Muscle of leg (tissue), 11 donors: Measurements from ENCODE around the gene SPATA13. TPM values are rescaled to one million over a fixed set of nuclear protein-coding genes. Genes with fewer than 3 reads are reported as not detected.

Experiments
- DNase-seq: peaks from one replicate; pipeline ENCODE4 v3.0.0; 2013
- H3K27ac ChIP-seq: one replicate; pipeline ENCODE4 v1.5.1; 2013; ENCODE audit warnings: mild to moderate bottlenecking, low read length, control low read depth
- H3K27me3 ChIP-seq: one replicate; pipeline ENCODE4 v1.6.1; 2013; ENCODE audit warnings: low read length; ENCODE audit not compliant: control insufficient read depth, insufficient read depth
- H3K36me3 ChIP-seq: one replicate; pipeline ENCODE4 v1.6.1; 2013; ENCODE audit warnings: low read length; ENCODE audit not compliant: control insufficient read depth, insufficient read depth
- H3K4me1 ChIP-seq: one replicate; pipeline ENCODE4 v1.6.1; 2013; ENCODE audit warnings: low read length; ENCODE audit not compliant: control insufficient read depth, insufficient read depth
- H3K4me3 ChIP-seq: one replicate; pipeline ENCODE4 v1.5.1; 2013; ENCODE audit warnings: low read length, control low read depth
- H3K9me3 ChIP-seq: replicated peaks from 2 replicates; pipeline ENCODE4 v1.6.1; 2013; ENCODE audit warnings: low read depth, low read length; ENCODE audit not compliant: control insufficient read depth
- WGBS: methylation state at CpG from one replicate; pipeline ENCODE4 v1.1.5; 2013; ENCODE audit warnings: missing lambda C conversion rate; ENCODE audit not compliant: insufficient coverage; 5-methylcytosine and 5-hydroxymethylcytosine counted together
- polyA plus RNA-seq, 8 donors: library from polyadenylated mRNA; unstranded; fragments of 120-200 nt; gene quantifications; one replicate each; pipeline versions ENCODE4 v1.2.1 to v1.2.3, GENCODE V29; 2013; ENCODE audit warnings: inconsistent platforms in 1 of 8, low replicate concordance in 1 of 8; ENCODE audit not compliant: insufficient read length in 8 of 8, insufficient read depth in 1 of 8
- total RNA-seq: library from RNA; stranded (reverse); fragments of 120-200 nt; gene quantifications from one replicate; pipeline ENCODE4 v1.2.4, GENCODE V29; 2013

SPATA13 gene
- total and polyA plus RNA-seq, 9 donors: 2.7 to 4.5 (median 3.3) TPM

DNA sequence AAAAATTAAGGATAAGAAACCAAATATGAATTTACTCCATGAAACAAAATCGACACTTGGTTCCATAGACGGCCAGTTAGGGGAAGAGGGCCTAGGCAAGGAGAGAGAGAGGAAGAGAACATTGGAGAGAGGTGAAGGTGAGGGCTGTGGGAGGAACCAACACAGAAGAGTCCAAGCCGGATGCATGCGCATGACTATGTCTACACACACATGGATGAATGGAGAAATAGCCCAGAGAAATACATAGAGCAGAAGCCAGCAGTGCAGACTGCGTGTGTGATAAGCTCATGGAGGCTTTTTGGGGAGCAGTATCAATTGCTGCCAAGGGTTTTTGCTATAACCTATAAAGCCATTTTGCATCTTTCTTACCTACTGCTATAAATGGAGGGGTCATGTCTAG is 81.6 kb downstream of the SPATA13 start:
- Histone ChIP-seq H3K36me3 (no peaks in the 10 kb centered on the region), H3K9me3 (no peaks in the 10 kb centered on the region), H3K27me3 (no peaks in the 10 kb centered on the region), H3K4me1 (no peaks in the 10 kb centered on the region), H3K4me3 (no peak overlapping the region), H3K27ac (no peak overlapping the region)
- WGBS: no CpG with 5 or more reads among the region's 5 CpGs
- no peak for DNase-seq

DNA sequence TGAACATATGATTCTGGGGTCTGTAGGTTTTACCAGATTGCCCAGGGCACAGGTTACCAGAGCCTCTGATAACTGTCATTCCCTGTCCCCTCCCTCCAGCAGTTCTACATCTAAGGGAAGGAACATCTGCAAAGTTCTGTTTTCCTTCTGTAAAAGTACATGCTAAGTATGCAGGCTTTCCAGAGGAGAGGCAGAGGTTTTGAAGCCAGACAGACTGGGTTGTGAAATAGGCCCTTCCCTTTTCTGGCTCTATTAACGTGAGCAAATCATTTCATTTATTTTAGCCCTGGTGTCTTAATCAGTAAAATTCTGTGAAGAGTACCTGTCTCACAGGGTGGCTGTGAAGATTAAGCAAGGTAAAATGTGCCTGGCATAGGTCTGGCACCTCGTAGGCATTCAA is 82.8 kb downstream of the SPATA13 start:
- Histone ChIP-seq H3K27me3 (no peaks in the 10 kb centered on the region), H3K9me3 (no peaks in the 10 kb centered on the region), H3K27ac (no peak overlapping the region), H3K4me1 (no peaks in the 10 kb centered on the region), H3K4me3 (no peak overlapping the region), H3K36me3 (no peaks in the 10 kb centered on the region)
- 80% methylated on average over 1 of the region's 2 CpGs for WGBS
- no peak for DNase-seq

DNA sequence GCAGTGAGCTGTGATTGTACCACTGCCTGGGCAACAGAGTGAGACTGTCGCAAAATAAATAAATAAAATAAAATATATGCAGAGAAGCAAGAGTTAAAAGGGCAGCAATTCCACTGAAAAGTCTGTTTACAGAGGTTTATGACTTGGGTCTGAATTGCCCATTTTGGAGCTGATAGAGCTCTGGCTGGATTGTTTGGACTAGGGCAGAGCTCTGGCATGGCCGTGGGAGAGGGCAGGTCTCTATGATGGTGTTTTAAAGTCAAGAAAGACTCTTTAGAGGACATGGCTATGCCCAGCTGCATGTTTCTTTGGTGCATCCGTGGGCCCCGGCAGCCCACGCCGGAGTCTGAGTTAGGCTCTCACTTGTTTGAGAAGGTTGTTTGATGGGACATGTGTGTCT is 84.3 kb downstream of the SPATA13 start:
- no peaks in the 10 kb centered on the region for H3K9me3 ChIP-seq
- H3K4me3 ChIP-seq: no peak overlapping the region
- WGBS: 29% methylated on average over 1 of the region's 6 CpGs
- no peak for DNase-seq
- no peak overlapping the region for H3K27ac ChIP-seq
- no peaks in the 10 kb centered on the region for H3K36me3 ChIP-seq
- no peaks in the 10 kb centered on the region for H3K27me3 ChIP-seq
- H3K4me1 ChIP-seq: no peaks in the 10 kb centered on the region

DNA sequence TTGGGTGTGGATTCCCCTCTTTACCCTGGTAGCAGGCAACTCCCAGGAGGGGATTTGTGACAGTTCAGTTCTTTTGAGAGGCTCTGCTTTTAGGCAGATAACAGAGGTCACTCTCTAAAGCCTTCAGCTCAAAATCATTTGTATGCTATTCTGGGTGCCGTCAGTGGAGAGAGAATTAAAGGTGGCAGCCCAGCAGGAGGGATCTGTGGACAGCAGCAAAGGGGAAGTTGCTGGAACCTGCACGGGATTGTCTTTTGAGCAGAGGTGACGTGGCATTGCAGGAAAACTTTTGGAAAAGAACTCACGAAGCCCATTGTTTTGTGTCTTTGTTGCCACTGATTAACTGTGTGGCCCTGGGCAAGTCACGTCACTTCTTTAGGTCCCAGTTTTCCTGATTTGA is 86.5 kb downstream of the SPATA13 start:
- 76% methylated on average over 4 of the region's 5 CpGs for WGBS
- no peak for DNase-seq
- H3K27me3 ChIP-seq: no peaks in the 10 kb centered on the region

DNA sequence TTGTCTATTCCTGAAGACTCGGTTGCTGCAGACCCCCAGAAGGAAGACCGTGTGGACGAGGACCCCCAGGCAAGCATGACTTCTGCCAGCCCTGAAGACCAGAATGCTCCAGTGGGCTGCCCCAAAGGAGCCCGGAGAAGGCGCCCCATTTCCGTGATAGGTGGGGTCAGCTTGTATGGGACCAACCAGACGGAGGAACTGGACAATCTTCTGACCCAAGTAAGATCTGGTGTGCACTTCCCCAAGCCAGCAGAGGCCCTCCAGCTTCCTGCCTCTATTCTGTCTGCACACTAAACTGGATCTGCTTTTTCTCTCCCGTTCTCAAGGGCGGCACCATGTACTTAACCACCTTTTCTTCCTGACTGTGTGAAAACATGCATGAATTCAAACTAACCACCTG is 89.1 kb downstream of the SPATA13 start:
- 91% methylated on average over 9 of the region's 9 CpGs for WGBS
- H3K27me3 ChIP-seq: no peaks in the 10 kb centered on the region
- H3K4me1 ChIP-seq: no peaks in the 10 kb centered on the region
- no peaks in the 10 kb centered on the region for H3K36me3 ChIP-seq
- DNase-seq: no peak
- H3K9me3 ChIP-seq: no peaks in the 10 kb centered on the region
- no peak overlapping the region for H3K27ac ChIP-seq
- H3K4me3 ChIP-seq: no peak overlapping the region

More for the DNA sequence above, 86.5 kb downstream of the SPATA13 start:
- Histone ChIP-seq H3K4me3 (no peak overlapping the region), H3K27ac (no peak overlapping the region), H3K36me3 (no peaks in the 10 kb centered on the region), H3K9me3 (no peaks in the 10 kb centered on the region), H3K4me1 (no peaks in the 10 kb centered on the region)

DNA sequence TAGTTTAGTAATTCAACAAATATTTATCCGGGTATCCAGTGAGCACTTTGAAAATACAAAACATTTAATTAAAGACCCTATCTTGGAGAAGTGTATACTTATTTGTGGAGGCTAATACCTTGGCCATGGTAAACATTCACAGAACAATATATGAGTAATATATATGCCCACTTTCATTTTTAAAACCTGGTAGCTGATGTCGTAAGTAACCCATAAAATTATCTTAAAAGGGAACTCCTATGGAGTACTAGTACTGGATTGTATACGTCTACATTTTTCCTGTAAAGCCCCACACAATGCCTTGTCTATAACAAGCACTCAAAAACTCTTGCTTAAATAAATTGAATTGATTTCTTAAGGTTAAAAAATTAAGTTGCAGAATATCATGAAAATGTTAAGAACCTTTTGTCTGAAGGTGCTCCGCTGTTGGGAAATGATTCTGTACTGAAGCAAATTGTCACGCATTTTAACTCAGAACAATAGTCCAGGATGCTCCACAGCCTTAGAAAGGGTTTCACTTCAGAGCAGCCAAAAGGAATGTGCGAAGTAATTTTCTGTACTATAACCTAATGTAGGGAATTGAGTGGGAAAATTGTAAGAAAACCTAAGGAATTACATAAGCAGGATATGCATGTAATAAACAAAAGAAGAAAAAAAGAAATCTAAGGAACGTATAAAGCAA is 90.0 kb downstream of the SPATA13 start:
- no peaks in the 10 kb centered on the region for H3K27me3 ChIP-seq
- no peaks in the 10 kb centered on the region for H3K4me1 ChIP-seq
- H3K27ac ChIP-seq: no peak overlapping the region
- WGBS: 0% methylated on average over 1 of the region's 7 CpGs
- H3K4me3 ChIP-seq: no peak overlapping the region
- no peak for DNase-seq
- H3K36me3 ChIP-seq: no peaks in the 10 kb centered on the region
- H3K9me3 ChIP-seq: no peaks in the 10 kb centered on the region

DNA sequence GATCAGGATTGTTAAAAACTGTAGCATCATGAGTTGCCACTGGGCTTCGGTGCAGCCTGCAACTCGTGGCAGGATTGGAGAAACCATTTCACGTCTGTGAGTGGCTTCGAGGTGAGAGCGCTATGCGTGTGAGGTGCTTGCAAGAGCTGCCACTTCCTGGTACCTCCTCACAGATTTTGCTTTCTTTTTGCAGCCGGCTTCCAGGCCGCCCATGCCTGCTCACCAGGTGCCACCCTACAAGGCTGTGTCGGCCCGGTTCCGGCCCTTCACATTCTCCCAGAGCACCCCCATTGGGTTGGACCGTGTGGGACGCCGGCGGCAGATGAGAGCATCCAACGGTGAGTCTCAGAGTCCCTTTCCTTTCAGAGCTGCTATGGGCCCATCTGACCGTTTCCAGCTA is 91.0 kb downstream of the SPATA13 start:
- no peak for DNase-seq
- 86% methylated on average over 17 of the region's 17 CpGs for WGBS
- Histone ChIP-seq H3K4me3 (no peak overlapping the region), H3K27ac (no peak overlapping the region), H3K4me1 (no peaks in the 10 kb centered on the region), H3K27me3 (no peaks in the 10 kb centered on the region), H3K9me3 (no peaks in the 10 kb centered on the region), H3K36me3 (no peaks in the 10 kb centered on the region)

DNA sequence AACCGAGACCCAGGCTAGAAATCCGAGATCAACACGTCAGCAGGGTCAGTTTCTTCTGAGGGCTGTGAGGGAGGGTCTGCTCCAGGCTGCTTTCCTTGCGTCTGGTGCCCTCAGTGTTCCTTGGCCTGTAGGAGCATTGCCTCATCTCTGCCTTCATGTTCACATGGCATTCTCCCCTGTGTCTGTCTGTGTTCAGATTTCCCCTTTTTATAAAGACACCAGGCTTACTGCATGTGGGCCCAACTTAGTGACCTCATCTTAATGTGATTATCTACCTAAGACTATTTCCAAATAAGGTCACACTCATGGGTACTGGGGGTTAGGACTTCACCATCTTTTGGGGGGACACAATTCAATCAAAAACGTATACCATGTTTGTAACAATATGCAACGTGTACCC is 91.6 kb downstream of the SPATA13 start:
- no peak for DNase-seq
- no peak overlapping the region for H3K27ac ChIP-seq
- H3K9me3 ChIP-seq: no peaks in the 10 kb centered on the region
- no peak overlapping the region for H3K4me3 ChIP-seq
- H3K4me1 ChIP-seq: no peaks in the 10 kb centered on the region
- no peaks in the 10 kb centered on the region for H3K27me3 ChIP-seq
- WGBS: 69% methylated on average over 4 of the region's 6 CpGs
- no peaks in the 10 kb centered on the region for H3K36me3 ChIP-seq

DNA sequence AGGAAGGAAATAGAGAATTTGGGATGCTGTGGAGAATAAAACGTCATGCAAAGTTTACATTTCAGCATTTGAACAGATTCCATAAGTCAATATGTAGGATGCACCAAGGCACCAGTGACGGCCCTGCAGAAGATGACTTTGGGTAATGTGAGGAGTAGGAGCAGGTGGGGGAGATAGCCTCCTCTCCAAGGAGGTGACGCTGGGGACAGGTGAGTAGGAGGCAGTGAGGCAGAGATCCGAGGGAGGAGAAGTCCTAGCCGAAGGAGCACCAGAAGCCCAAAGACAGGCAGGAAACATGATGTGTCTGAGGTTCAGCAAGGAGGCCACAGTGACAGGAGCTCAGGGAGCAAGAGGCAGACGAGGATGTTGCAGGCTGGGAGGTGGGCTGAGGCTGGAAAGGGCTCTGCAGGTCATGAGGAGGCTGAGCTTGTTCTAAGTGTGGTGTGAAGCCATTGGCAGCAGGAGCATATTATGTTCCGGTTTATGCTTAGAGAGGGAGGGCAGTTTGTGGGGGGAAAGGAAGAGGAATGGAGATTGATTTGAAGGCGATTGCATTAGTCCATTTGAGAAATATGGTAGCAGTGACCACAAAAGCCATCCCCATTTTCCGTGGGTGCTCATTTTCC is 93.1 kb downstream of the SPATA13 start:
- H3K36me3 ChIP-seq: no peaks in the 10 kb centered on the region
- no peak overlapping the region for H3K27ac ChIP-seq
- no peaks in the 10 kb centered on the region for H3K27me3 ChIP-seq
- no peak for DNase-seq
- no peaks in the 10 kb centered on the region for H3K9me3 ChIP-seq
- H3K4me1 ChIP-seq: no peaks in the 10 kb centered on the region
- WGBS: 80% methylated on average over 7 of the region's 9 CpGs
- no peak overlapping the region for H3K4me3 ChIP-seq

DNA sequence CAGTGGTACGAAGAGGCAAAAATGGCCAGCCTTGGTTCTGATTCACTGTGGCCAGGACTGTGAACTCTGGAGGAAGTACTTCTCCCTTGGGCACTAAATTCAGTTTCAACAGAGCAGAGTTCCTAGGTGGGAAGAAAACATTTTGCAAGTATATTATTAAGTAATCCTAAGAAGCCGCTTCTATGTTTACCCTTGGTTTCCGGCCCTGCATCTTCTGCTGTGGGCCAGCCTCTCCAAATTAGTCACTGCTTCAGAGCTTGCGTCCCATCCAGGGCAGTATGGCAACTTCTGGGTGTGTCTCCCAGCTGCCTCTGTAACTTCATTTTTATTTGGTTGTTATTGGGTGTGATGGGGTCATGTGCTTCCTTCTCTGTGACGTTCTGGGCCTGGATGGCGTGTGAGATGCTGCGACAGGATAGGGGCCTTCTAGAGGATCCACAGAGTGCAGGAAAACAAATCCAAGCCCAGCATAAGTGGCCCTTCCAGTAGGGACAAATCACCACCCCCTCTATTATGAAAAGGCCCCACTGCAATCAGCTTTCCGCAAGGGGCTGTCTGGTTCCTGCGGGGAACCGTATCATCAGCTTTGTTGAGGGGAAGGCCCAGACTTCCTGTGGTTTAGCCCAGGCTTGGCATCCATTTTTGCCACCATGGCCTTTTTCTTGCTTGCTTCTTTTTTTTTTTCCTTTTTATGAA is 93.8 kb downstream of the SPATA13 start:
- Histone ChIP-seq H3K9me3 (no peaks in the 10 kb centered on the region), H3K36me3 (no peaks in the 10 kb centered on the region), H3K4me1 (no peaks in the 10 kb centered on the region), H3K27ac (no peak overlapping the region), H3K4me3 (no peak overlapping the region), H3K27me3 (no peaks in the 10 kb centered on the region)
- WGBS: 87% methylated on average over 4 of the region's 10 CpGs
- DNase-seq: no peak
